NCI-H2029 (cell line): Measurements from ENCODE around the gene FAM241B.

Experiments
- DNase-seq: peaks from one replicate; lab custom pipeline; 2025; lab: John Stamatoyannopoulos, UW

Gene FAM241B

GRCh38 chr10:69649786-69650550 is 19.9 kb downstream of the FAM241B start:
- DNase-seq, result no peak

- no peak for DNase-seq
These were observed 20.7 kb downstream of the FAM241B start for GRCh38 chr10:69650589-69651261.

GRCh38 chr10:69651362-69651761 is 21.3 kb downstream of the FAM241B start:
- no peak for DNase-seq

GRCh38 chr10:69652111-69652856 is 22.2 kb downstream of the FAM241B start:
- DNase-seq, result no peak

GRCh38 chr10:69652857-69653199 is 22.8 kb downstream of the FAM241B start:
- no peak for DNase-seq

GRCh38 chr10:69653561-69653960 is 23.5 kb downstream of the FAM241B start:
- no peak for DNase-seq

GRCh38 chr10:69655124-69655867 is 25.2 kb downstream of the FAM241B start:
- DNase-seq, result no peak

GRCh38 chr10:69655868-69656555 is 26.0 kb downstream of the FAM241B start:
- no peak for DNase-seq

- DNase-seq, result no peak
These were observed 26.8 kb downstream of the FAM241B start for GRCh38 chr10:69656742-69657269.

- DNase-seq, result no peak
These were observed 27.4 kb downstream of the FAM241B start for GRCh38 chr10:69657430-69657829.

GRCh38 chr10:69657866-69658265 is 27.8 kb downstream of the FAM241B start:
- no peak for DNase-seq

- DNase-seq, result no peak
These were observed 29.4 kb downstream of the FAM241B start for GRCh38 chr10:69659241-69660038.

GRCh38 chr10:69660296-69660695 is 30.2 kb downstream of the FAM241B start:
- DNase-seq, result no peak

GRCh38 chr10:69661414-69662172 is 31.5 kb downstream of the FAM241B start:
- no peak for DNase-seq

- DNase-seq, result no peak
These were observed 32.3 kb downstream of the FAM241B start for GRCh38 chr10:69662173-69662877.

GRCh38 chr10:69662901-69663300 is 32.9 kb downstream of the FAM241B start:
- DNase-seq, result no peak

- DNase-seq, result no peak
These were observed 33.4 kb downstream of the FAM241B start for GRCh38 chr10:69663369-69663947.

GRCh38 chr10:69665474-69666320 is 35.6 kb downstream of the FAM241B start:
- no peak for DNase-seq
